HepG2 (cell line): ENCODE measurements around the gene SPRED2. TPM values are rescaled to one million over a fixed set of nuclear protein-coding genes. Genes with fewer than 3 reads are reported as not detected.

Experiments
- DNMT3B ChIP-seq: conservative IDR thresholded peaks from 2 replicates; pipeline ENCODE4 v1.6.1; 2016; ENCODE audit warnings: missing biosample characterization, control low read depth
- DR1 ChIP-seq: sonication (generic); formaldehyde crosslinking; IDR thresholded peaks from 2 replicates; pipeline ENCODE4 v1.8.0; 2021; ENCODE audit warnings: mild to moderate bottlenecking, missing genetic modification reagents, inconsistent platforms
- EEA1 ChIP-seq: sonication (generic); formaldehyde crosslinking; IDR thresholded peaks from 2 replicates; pipeline ENCODE4 v1.5.1; 2020; ENCODE audit warnings: mild to moderate bottlenecking, missing genetic modification reagents, borderline replicate concordance
- HES4 ChIP-seq: sonication (generic); formaldehyde crosslinking; IDR thresholded peaks from 2 replicates; pipeline ENCODE4 v1.9.0; 2021; ENCODE audit warnings: mild to moderate bottlenecking, missing genetic modification reagents, borderline replicate concordance
- ISL2 ChIP-seq: sonication (generic); formaldehyde crosslinking; IDR thresholded peaks from 2 replicates; pipeline ENCODE4 v1.5.0; 2020; ENCODE audit warnings: missing genetic modification reagents
- KDM5A ChIP-seq: fragments of 200-600 bp; sonication (generic); IDR thresholded peaks from 2 replicates; pipeline ENCODE4 v1.7.0; 2018; ENCODE audit warnings: antibody characterized with exemption, mild to moderate bottlenecking, low read length, borderline replicate concordance
- MAFG ChIP-seq: sonication (generic); formaldehyde crosslinking; IDR thresholded peaks from 2 replicates; pipeline ENCODE4 v1.5.1; 2020; ENCODE audit warnings: mild to moderate bottlenecking, missing genetic modification reagents
- MIXL1 ChIP-seq: IDR thresholded peaks from 2 replicates; pipeline ENCODE4 v1.6.1; 2016
- NONO ChIP-seq, 2 experiments: fragments of 450-650 bp in 1 of 2; sonication (generic) in 1 of 2; formaldehyde crosslinking in 1 of 2; IDR thresholded peaks in 1 of 2; conservative IDR thresholded peaks in 1 of 2; 2 replicates each; pipeline versions ENCODE4 v1.6.1 to v1.8.0; 2017 to 2022; ENCODE audit warnings: mild to moderate bottlenecking in 1 of 2, missing genetic modification reagents in 1 of 2, moderate library complexity in 1 of 2
- PITX1 ChIP-seq: sonication (generic); formaldehyde crosslinking; IDR thresholded peaks from 2 replicates; pipeline ENCODE4 v1.5.1; 2020; ENCODE audit warnings: mild to moderate bottlenecking, missing genetic modification reagents
- POLR2G ChIP-seq: fragments of 200-400 bp; formaldehyde crosslinking; IDR thresholded peaks from 2 replicates; pipeline ENCODE4 v1.6.1; 2018; ENCODE audit warnings: mild to moderate bottlenecking, low read depth, low read length, moderate library complexity
- RBAK ChIP-seq: sonication (generic); formaldehyde crosslinking; IDR thresholded peaks from 2 replicates; pipeline ENCODE4 v1.5.1; 2020; ENCODE audit warnings: mild to moderate bottlenecking, missing genetic modification reagents
- RFX3 ChIP-seq: IDR thresholded peaks from 2 replicates; pipeline ENCODE4 v1.6.1; 2016; ENCODE audit warnings: missing biosample characterization, missing genetic modification reagents
- RXRA ChIP-seq: sonication (generic); formaldehyde crosslinking; IDR thresholded peaks from 2 replicates; pipeline ENCODE4 v1.5.1; 2020; ENCODE audit warnings: missing genetic modification reagents
- SAP130 ChIP-seq: IDR thresholded peaks from 2 replicates; pipeline ENCODE4 v1.6.1; 2016; ENCODE audit warnings: low read depth
- TBX2 ChIP-seq: sonication (generic); formaldehyde crosslinking; IDR thresholded peaks from 2 replicates; pipeline ENCODE4 v1.5.0; 2020; ENCODE audit warnings: missing genetic modification reagents, mild to moderate bottlenecking, borderline replicate concordance
- TSC22D2 ChIP-seq: sonication (generic); formaldehyde crosslinking; IDR thresholded peaks from 2 replicates; pipeline ENCODE4 v1.5.1; 2020; ENCODE audit warnings: missing genetic modification reagents, mild to moderate bottlenecking, borderline replicate concordance
- ZBTB7A ChIP-seq: sonication (generic); formaldehyde crosslinking; IDR thresholded peaks from 2 replicates; pipeline ENCODE4 v1.8.0; 2022; ENCODE audit warnings: mild to moderate bottlenecking, missing genetic modification reagents
- ZNF138 ChIP-seq: sonication (generic); formaldehyde crosslinking; IDR thresholded peaks from 2 replicates; pipeline ENCODE4 v1.5.0; 2020; ENCODE audit warnings: mild to moderate bottlenecking, low read depth, missing genetic modification reagents
- ZNF20 ChIP-seq: sonication (generic); formaldehyde crosslinking; IDR thresholded peaks from 2 replicates; pipeline ENCODE4 v1.4.0; 2020; ENCODE audit warnings: mild to moderate bottlenecking, moderate library complexity, missing genetic modification reagents
- ZNF251 ChIP-seq: sonication (generic); formaldehyde crosslinking; IDR thresholded peaks from 2 replicates; pipeline ENCODE4 v1.9.0; 2021; ENCODE audit warnings: mild to moderate bottlenecking, missing genetic modification reagents
- ZNF253 ChIP-seq: sonication (generic); formaldehyde crosslinking; IDR thresholded peaks from 2 replicates; pipeline ENCODE4 v1.8.0; 2022; ENCODE audit warnings: mild to moderate bottlenecking, missing genetic modification reagents, borderline replicate concordance
- ZNF274 ChIP-seq: sonication (generic); formaldehyde crosslinking; IDR thresholded peaks from 2 replicates; pipeline ENCODE4 v1.5.1; 2020; ENCODE audit warnings: mild to moderate bottlenecking, missing genetic modification reagents
- ZNF556 ChIP-seq: sonication (generic); formaldehyde crosslinking; IDR thresholded peaks from 2 replicates; pipeline ENCODE4 v1.4.0; 2020; ENCODE audit warnings: mild to moderate bottlenecking, missing genetic modification reagents, borderline replicate concordance
- ZNF615 ChIP-seq: sonication (generic); formaldehyde crosslinking; IDR thresholded peaks from 2 replicates; pipeline ENCODE4 v1.5.0; 2020; ENCODE audit warnings: mild to moderate bottlenecking, missing genetic modification reagents, borderline replicate concordance
- ZSCAN31 ChIP-seq: sonication (generic); formaldehyde crosslinking; IDR thresholded peaks from 2 replicates; pipeline ENCODE4 v1.5.0; 2020; ENCODE audit warnings: low read depth, mild to moderate bottlenecking, missing genetic modification reagents
- polyA plus RNA-seq, 8 experiments: library from polyadenylated mRNA; depleted of rRNA in 3 of 8; stranded (reverse) in 7 of 8; unstranded in 1 of 8; fragments of >200 nt; fragmentation: Illumina TruSeq in 4 of 8; extraction: Trizol in 4 of 8; gene quantifications; 2 replicates each; pipeline versions ENCODE4 v1.2.1 to v1.2.3, GENCODE V29; 2011 to 2016; ENCODE audit warnings: low read depth in 4 of 8, missing spikeins in 1 of 8, mixed read lengths in 1 of 8; ENCODE audit not compliant: insufficient read depth in 1 of 8
- total RNA-seq, 5 experiments: library from RNA; depleted of rRNA; stranded (reverse); fragments of >200 nt; fragmentation: Illumina TruSeq; extraction: Trizol; gene quantifications; 2 replicates each; pipeline ENCODE4 v1.2.3, GENCODE V29; 2016; ENCODE audit warnings: low read depth in 1 of 5
- TF ChIP-seq, protein P1 (sequence below): sonication (generic); formaldehyde crosslinking; conservative IDR thresholded peaks from 2 replicates; pipeline ENCODE4 v1.4.0; 2020; ENCODE audit warnings: missing genetic modification reagents

The SPRED2 gene
- total and polyA plus RNA-seq, 2 of the 13 experiments (the other 11 are each of a cell fraction or from before 2014, with no cell fraction given): 13.0 to 37.0 TPM

DNA sequence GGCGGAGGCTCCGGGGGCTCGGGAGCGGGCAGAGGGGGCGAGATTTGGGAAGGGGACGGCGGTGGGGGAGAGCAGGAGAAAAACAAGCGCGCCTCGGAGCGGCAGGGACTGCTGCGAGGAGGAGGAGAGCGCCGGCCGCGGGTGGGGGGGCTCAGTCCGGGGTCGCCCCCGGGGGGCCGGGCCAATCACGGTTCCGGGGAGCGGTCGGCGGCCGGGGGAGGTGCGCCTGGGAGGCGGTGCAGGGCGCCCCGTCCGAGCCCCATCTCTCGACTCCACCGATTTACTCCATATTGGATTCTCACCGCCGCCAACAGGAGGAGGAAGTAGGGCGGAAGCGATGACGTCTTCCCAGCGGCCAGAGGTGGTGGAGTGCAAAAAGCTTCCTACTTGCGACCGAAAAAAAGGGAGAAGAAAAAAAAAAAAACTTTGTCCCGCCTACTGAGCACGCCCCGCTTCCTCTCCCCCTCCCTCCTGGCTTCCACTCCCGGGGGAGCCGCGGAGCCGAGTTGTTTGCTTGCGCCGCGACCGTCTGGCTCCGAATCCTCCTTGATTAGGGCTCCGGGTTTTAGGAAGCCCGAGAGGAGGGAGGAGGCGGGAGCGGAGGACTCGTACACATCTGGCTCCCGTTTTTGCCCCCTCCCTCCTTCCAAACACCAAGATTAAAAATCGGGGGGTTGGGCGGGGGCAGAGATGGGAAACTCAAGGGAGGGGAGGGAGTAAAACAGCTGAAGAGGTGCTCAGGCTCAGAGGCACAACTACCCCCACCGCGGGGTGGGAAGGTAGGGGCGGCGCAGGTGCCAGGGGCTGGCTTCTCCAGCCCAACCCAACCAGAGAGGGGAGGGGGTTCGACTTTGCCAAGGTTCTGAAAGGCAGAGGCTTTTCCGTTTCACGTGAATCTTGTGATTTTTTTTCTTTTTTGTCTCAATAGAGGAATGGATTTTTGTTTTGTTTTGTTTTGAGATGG, at the start of gene SPRED2 (continued):
- no peak for TF ChIP-seq DR1 (CRISPR knock-in tag)
- peak; percentile 89 for TF ChIP-seq DNMT3B (CRISPR knock-in tag)
- TF ChIP-seq NONO (IDR thresholded peaks at IDR 0.05): no peak
- TF ChIP-seq NONO (CRISPR knock-in tag; conservative IDR thresholded peaks at IDR 0.05): peak; percentile 83; the same call in 1 of the 2 replicates
- peak; percentile 90 for TF ChIP-seq POLR2G
- TF ChIP-seq PITX1 (CRISPR knock-in tag): peak; percentile 83; the same call in 1 of the 2 replicates
- no peak for TF ChIP-seq ZSCAN31 (CRISPR knock-in tag)
- TF ChIP-seq HES4 (CRISPR knock-in tag): no peak
- TF ChIP-seq RXRA (CRISPR knock-in tag): peak; percentile 80; the same call in 1 of the 2 replicates
- TF ChIP-seq ZNF138 (CRISPR knock-in tag): no peak
- peak; percentile 88 for TF ChIP-seq TSC22D2 (CRISPR knock-in tag)
- peak; percentile 98; the same call in 1 of the 2 replicates for TF ChIP-seq ZNF615
- 0 out of 2 replicates have a peak, but pooled peaks have one; percentile 24 for TF ChIP-seq ZNF251 (CRISPR knock-in tag)
- no peak for TF ChIP-seq ZNF20 (CRISPR knock-in tag)
- TF ChIP-seq TBX2 (CRISPR knock-in tag): peak; percentile 69
- peak; percentile 95 for TF ChIP-seq SAP130 (CRISPR knock-in tag)
- peak; percentile 83 for TF ChIP-seq ZBTB7A (CRISPR knock-in tag)
- TF ChIP-seq KDM5A: peak; percentile 16; the same call in 1 of the 2 replicates
- peak; percentile 100 for TF ChIP-seq MIXL1 (CRISPR knock-in tag)
- 0 out of 2 replicates have a peak, but pooled peaks have one; percentile 95 for TF ChIP-seq ZNF556 (CRISPR knock-in tag)
- peak; percentile 68; the same call in 1 of the 2 replicates for TF ChIP-seq RBAK (CRISPR knock-in tag)
- TF ChIP-seq ZNF253 (CRISPR knock-in tag): 0 out of 2 replicates have a peak, but pooled peaks have one; percentile 7
- no peak for TF ChIP-seq RFX3 (CRISPR knock-in tag)
- TF ChIP-seq EEA1 (CRISPR knock-in tag): no peak
- peak; percentile 74; the same call in 1 of the 2 replicates for TF ChIP-seq ISL2 (CRISPR knock-in tag)
- TF ChIP-seq, protein P1, sequence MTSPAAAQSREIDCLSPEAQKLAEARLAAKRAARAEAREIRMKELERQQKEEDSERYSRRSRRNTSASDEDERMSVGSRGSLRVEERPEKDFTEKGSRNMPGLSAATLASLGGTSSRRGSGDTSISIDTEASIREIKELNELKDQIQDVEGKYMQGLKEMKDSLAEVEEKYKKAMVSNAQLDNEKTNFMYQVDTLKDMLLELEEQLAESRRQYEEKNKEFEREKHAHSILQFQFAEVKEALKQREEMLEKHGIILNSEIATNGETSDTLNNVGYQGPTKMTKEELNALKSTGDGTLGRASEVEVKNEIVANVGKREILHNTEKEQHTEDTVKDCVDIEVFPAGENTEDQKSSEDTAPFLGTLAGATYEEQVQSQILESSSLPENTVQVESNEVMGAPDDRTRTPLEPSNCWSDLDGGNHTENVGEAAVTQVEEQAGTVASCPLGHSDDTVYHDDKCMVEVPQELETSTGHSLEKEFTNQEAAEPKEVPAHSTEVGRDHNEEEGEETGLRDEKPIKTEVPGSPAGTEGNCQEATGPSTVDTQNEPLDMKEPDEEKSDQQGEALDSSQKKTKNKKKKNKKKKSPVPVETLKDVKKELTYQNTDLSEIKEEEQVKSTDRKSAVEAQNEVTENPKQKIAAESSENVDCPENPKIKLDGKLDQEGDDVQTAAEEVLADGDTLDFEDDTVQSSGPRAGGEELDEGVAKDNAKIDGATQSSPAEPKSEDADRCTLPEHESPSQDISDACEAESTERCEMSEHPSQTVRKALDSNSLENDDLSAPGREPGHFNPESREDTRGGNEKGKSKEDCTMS (CRISPR knock-in tag): peak; percentile 17; the same call in 1 of the 2 replicates
- no peak for TF ChIP-seq MAFG (CRISPR knock-in tag)
- 0 out of 2 replicates have a peak, but pooled peaks have one; percentile 41 for TF ChIP-seq ZNF274 (CRISPR knock-in tag)
